ENCODE data around the gene HS1BP3. TPM values are rescaled to one million over a fixed set of nuclear protein-coding genes. Genes with fewer than 3 reads are reported as not detected.
A peak's percentile ranks its signal among the peaks of the same experiment; 100 is the strongest.

Gene HS1BP3
- total RNA-seq, 1 experiment from 2014 or later, result 12.8 TPM

GRCh38 chr2:20647738-20648137, 3.2 kb downstream of the HS1BP3 start:
- no peak overlapping the region for H3K4me3 ChIP-seq (ENCODE audit: low read length)
- no peak for DNase-seq
- no peaks in the 10 kb centered on the region for H3K9me2 ChIP-seq (replicated peaks; ENCODE audit: insufficient read depth, low read length)
- H3K4me2 ChIP-seq (ENCODE audit: low read depth, low read length, poor library complexity, severe bottlenecking), result no peak overlapping the region
- H3K9ac ChIP-seq (ENCODE audit: low read length), result no peak overlapping the region
- no peaks in the 10 kb centered on the region; the same call in 1 of the 2 replicates for H4K20me1 ChIP-seq (ENCODE audit: insufficient read depth, low read depth, low read length)
- no peaks in the 10 kb centered on the region for H3K36me3 ChIP-seq (ENCODE audit: insufficient read depth, low read length)
- H3K9me3 ChIP-seq (ENCODE audit: low read length), result no peaks in the 10 kb centered on the region
- H3K27me3 ChIP-seq (ENCODE audit: low read length), result no peaks in the 10 kb centered on the region; the same call in 1 of the 2 replicates
- H3K27ac ChIP-seq (ENCODE audit: low read length), result no peak overlapping the region
- H2AFZ ChIP-seq (ENCODE audit: low read length), result no peak overlapping the region
- H3K79me2 ChIP-seq (ENCODE audit: low read length), result no peaks in the 10 kb centered on the region
- peaks cover 18% of the 10 kb centered on the region for H3K4me1 ChIP-seq (ENCODE audit: low read length)

- Histone ChIP-seq H3K4me2 (ENCODE audit: low read depth, low read length, poor library complexity, severe bottlenecking) (no peak overlapping the region), H4K20me1 (ENCODE audit: insufficient read depth, low read depth, low read length) (peaks cover under 1% of the 10 kb centered on the region; the same call in 1 of the 2 replicates)
Observed at GRCh38 chr2:20647211-20647610, 3.7 kb downstream of the HS1BP3 start.

GRCh38 chr2:20646446-20646845, 4.5 kb downstream of the HS1BP3 start:
- Histone ChIP-seq H3K36me3 (ENCODE audit: insufficient read depth, low read length) (no peaks in the 10 kb centered on the region), H3K9me3 (ENCODE audit: low read length) (no peaks in the 10 kb centered on the region), H3K79me2 (ENCODE audit: low read length) (no peaks in the 10 kb centered on the region), H2AFZ (ENCODE audit: low read length) (no peak overlapping the region), H4K20me1 (ENCODE audit: insufficient read depth, low read depth, low read length) (peaks cover 6% of the 10 kb centered on the region; the same call in 1 of the 2 replicates), H3K27me3 (ENCODE audit: low read length) (no peaks in the 10 kb centered on the region; the same call in 1 of the 2 replicates), H3K4me3 (ENCODE audit: low read length) (no peak overlapping the region), H3K9ac (ENCODE audit: low read length) (no peak overlapping the region), H3K27ac (ENCODE audit: low read length) (no peak overlapping the region), H3K4me1 (ENCODE audit: low read length) (peaks cover 14% of the 10 kb centered on the region), H3K4me2 (ENCODE audit: low read depth, low read length, poor library complexity, severe bottlenecking) (no peak overlapping the region), H3K9me2 (replicated peaks; ENCODE audit: insufficient read depth, low read length) (no peaks in the 10 kb centered on the region)
- DNase-seq, result no peak

More at GRCh38 chr2:20647211-20647610, 3.7 kb downstream of the HS1BP3 start:
- H3K4me3 ChIP-seq (ENCODE audit: low read length), result no peak overlapping the region
- H3K36me3 ChIP-seq (ENCODE audit: insufficient read depth, low read length), result no peaks in the 10 kb centered on the region
- no peak overlapping the region for H3K27ac ChIP-seq (ENCODE audit: low read length)
- H3K4me1 ChIP-seq (ENCODE audit: low read length), result peaks cover 18% of the 10 kb centered on the region
- no peak for DNase-seq
- H3K79me2 ChIP-seq (ENCODE audit: low read length), result no peaks in the 10 kb centered on the region
- no peak overlapping the region for H2AFZ ChIP-seq (ENCODE audit: low read length)
- no peak overlapping the region for H3K9ac ChIP-seq (ENCODE audit: low read length)
- no peaks in the 10 kb centered on the region; the same call in 1 of the 2 replicates for H3K27me3 ChIP-seq (ENCODE audit: low read length)
- H3K9me3 ChIP-seq (ENCODE audit: low read length), result no peaks in the 10 kb centered on the region
- H3K9me2 ChIP-seq (replicated peaks; ENCODE audit: insufficient read depth, low read length), result no peaks in the 10 kb centered on the region

- no peak overlapping the region for H2AFZ ChIP-seq (ENCODE audit: low read length)
Observed at GRCh38 chr2:20645761-20646160, 5.1 kb downstream of the HS1BP3 start.

GRCh38 chr2:20645301-20645701, 5.6 kb downstream of the HS1BP3 start:
- no peaks in the 10 kb centered on the region for H3K79me2 ChIP-seq (ENCODE audit: low read length)
- H3K9me3 ChIP-seq (ENCODE audit: low read length), result no peaks in the 10 kb centered on the region
- H3K4me2 ChIP-seq (ENCODE audit: low read depth, low read length, poor library complexity, severe bottlenecking), result no peak overlapping the region
- DNase-seq, result no peak
- peaks cover 6% of the 10 kb centered on the region; the same call in 1 of the 2 replicates for H4K20me1 ChIP-seq (ENCODE audit: insufficient read depth, low read depth, low read length)
- H3K4me3 ChIP-seq (ENCODE audit: low read length), result no peak overlapping the region
- no peaks in the 10 kb centered on the region for H3K36me3 ChIP-seq (ENCODE audit: insufficient read depth, low read length)
- no peaks in the 10 kb centered on the region; the same call in 1 of the 2 replicates for H3K27me3 ChIP-seq (ENCODE audit: low read length)
- no peak overlapping the region for H3K9ac ChIP-seq (ENCODE audit: low read length)
- no peaks in the 10 kb centered on the region for H3K9me2 ChIP-seq (replicated peaks; ENCODE audit: insufficient read depth, low read length)
- H3K4me1 ChIP-seq (ENCODE audit: low read length), result peaks cover 6% of the 10 kb centered on the region
- H3K27ac ChIP-seq (ENCODE audit: low read length), result no peak overlapping the region
- H2AFZ ChIP-seq (ENCODE audit: low read length), result no peak overlapping the region

More at GRCh38 chr2:20645761-20646160, 5.1 kb downstream of the HS1BP3 start:
- DNase-seq, result no peak
- Histone ChIP-seq H3K4me1 (ENCODE audit: low read length) (peaks cover 11% of the 10 kb centered on the region), H3K9me3 (ENCODE audit: low read length) (no peaks in the 10 kb centered on the region), H3K27ac (ENCODE audit: low read length) (no peak overlapping the region), H3K27me3 (ENCODE audit: low read length) (no peaks in the 10 kb centered on the region; the same call in 1 of the 2 replicates), H4K20me1 (ENCODE audit: insufficient read depth, low read depth, low read length) (peaks cover 6% of the 10 kb centered on the region; the same call in 1 of the 2 replicates), H3K9me2 (replicated peaks; ENCODE audit: insufficient read depth, low read length) (no peaks in the 10 kb centered on the region), H3K79me2 (ENCODE audit: low read length) (no peaks in the 10 kb centered on the region), H3K4me3 (ENCODE audit: low read length) (no peak overlapping the region), H3K36me3 (ENCODE audit: insufficient read depth, low read length) (no peaks in the 10 kb centered on the region), H3K9ac (ENCODE audit: low read length) (no peak overlapping the region), H3K4me2 (ENCODE audit: low read depth, low read length, poor library complexity, severe bottlenecking) (no peak overlapping the region)

GRCh38 chr2:20643826-20644225, 7.1 kb downstream of the HS1BP3 start:
- Histone ChIP-seq H3K79me2 (ENCODE audit: low read length) (no peaks in the 10 kb centered on the region), H2AFZ (ENCODE audit: low read length) (no peak overlapping the region), H3K4me1 (ENCODE audit: low read length) (no peaks in the 10 kb centered on the region), H4K20me1 (ENCODE audit: insufficient read depth, low read depth, low read length) (peaks cover 6% of the 10 kb centered on the region; the same call in 1 of the 2 replicates), H3K9me3 (ENCODE audit: low read length) (no peaks in the 10 kb centered on the region), H3K4me3 (ENCODE audit: low read length) (no peak overlapping the region), H3K9ac (ENCODE audit: low read length) (no peak overlapping the region), H3K27ac (ENCODE audit: low read length) (no peak overlapping the region), H3K36me3 (ENCODE audit: insufficient read depth, low read length) (no peaks in the 10 kb centered on the region), H3K9me2 (replicated peaks; ENCODE audit: insufficient read depth, low read length) (no peaks in the 10 kb centered on the region), H3K4me2 (ENCODE audit: low read depth, low read length, poor library complexity, severe bottlenecking) (no peak overlapping the region), H3K27me3 (ENCODE audit: low read length) (no peaks in the 10 kb centered on the region)
- DNase-seq, result no peak

GRCh38 chr2:20643060-20643459, 7.8 kb downstream of the HS1BP3 start:
- Histone ChIP-seq H3K9me3 (ENCODE audit: low read length) (no peaks in the 10 kb centered on the region), H3K79me2 (ENCODE audit: low read length) (no peaks in the 10 kb centered on the region), H3K27ac (ENCODE audit: low read length) (no peak overlapping the region), H3K4me1 (ENCODE audit: low read length) (no peaks in the 10 kb centered on the region), H2AFZ (ENCODE audit: low read length) (no peak overlapping the region), H3K4me3 (ENCODE audit: low read length) (no peak overlapping the region), H3K36me3 (ENCODE audit: insufficient read depth, low read length) (no peaks in the 10 kb centered on the region), H3K9ac (ENCODE audit: low read length) (no peak overlapping the region), H3K9me2 (replicated peaks; ENCODE audit: insufficient read depth, low read length) (no peaks in the 10 kb centered on the region), H4K20me1 (ENCODE audit: insufficient read depth, low read depth, low read length) (peaks cover 6% of the 10 kb centered on the region; the same call in 1 of the 2 replicates), H3K4me2 (ENCODE audit: low read depth, low read length, poor library complexity, severe bottlenecking) (no peak overlapping the region), H3K27me3 (ENCODE audit: low read length) (no peaks in the 10 kb centered on the region)
- DNase-seq, result no peak

- H3K27ac ChIP-seq (ENCODE audit: low read length), result no peak overlapping the region
- H3K4me2 ChIP-seq (ENCODE audit: low read depth, low read length, poor library complexity, severe bottlenecking), result no peak overlapping the region
- H3K27me3 ChIP-seq (ENCODE audit: low read length), result no peaks in the 10 kb centered on the region
- no peaks in the 10 kb centered on the region for H3K36me3 ChIP-seq (ENCODE audit: insufficient read depth, low read length)
- H3K4me3 ChIP-seq (ENCODE audit: low read length), result no peak overlapping the region
- H3K9me3 ChIP-seq (ENCODE audit: low read length), result no peaks in the 10 kb centered on the region
- no peaks in the 10 kb centered on the region for H3K4me1 ChIP-seq (ENCODE audit: low read length)
- H3K9me2 ChIP-seq (replicated peaks; ENCODE audit: insufficient read depth, low read length), result no peaks in the 10 kb centered on the region
- no peak overlapping the region for H2AFZ ChIP-seq (ENCODE audit: low read length)
- peaks cover 6% of the 10 kb centered on the region; the same call in 1 of the 2 replicates for H4K20me1 ChIP-seq (ENCODE audit: insufficient read depth, low read depth, low read length)
- H3K9ac ChIP-seq (ENCODE audit: low read length), result no peak overlapping the region
- DNase-seq, result peak; percentile 88
- no peaks in the 10 kb centered on the region for H3K79me2 ChIP-seq (ENCODE audit: low read length)
Observed at GRCh38 chr2:20642055-20642971, 8.6 kb downstream of the HS1BP3 start.
